ENCODE data around the gene PCSK7. TPM values are rescaled to one million over a fixed set of nuclear protein-coding genes. Genes with fewer than 3 reads are reported as not detected.

The PCSK7 gene
- total and polyA plus RNA-seq, 11 donors, result 16.9 to 43.4 (median 26.2) TPM

DNA sequence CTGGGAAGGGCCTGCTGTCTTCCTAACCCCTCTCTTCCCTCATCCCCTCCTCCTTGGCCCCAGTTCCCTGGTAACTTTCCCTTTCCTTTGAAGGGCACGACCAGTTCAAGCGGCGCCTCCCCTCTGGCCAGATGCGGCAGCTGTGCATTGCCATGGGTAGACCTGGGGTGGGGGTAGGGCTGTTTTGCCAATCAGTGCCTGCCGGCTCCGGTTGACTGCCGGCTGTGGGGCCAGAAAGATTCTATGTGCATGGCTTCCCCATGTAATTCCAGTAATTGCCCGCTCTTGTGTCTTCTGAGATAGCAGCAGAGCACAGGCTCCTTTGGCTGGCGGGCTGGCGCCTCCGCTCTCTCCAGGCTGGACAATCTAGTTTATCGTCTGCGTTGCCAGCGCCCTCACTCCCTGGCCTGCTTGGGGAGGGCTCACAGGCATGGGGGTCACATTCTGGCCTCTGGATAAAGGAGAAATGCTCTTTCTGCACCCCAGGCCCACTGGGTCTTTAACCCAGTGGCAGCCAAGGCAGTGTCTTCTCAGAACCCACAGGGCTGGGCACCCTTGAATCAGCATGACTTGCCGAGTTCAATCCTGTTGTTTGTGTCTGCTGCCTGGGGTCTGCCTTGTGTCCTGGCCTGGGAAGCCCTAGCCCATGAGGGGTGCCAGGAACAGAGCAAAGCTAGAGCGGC lies 43.9 kb downstream of the PCSK7 start:
- no peak for ATAC-seq
- H3K36me3 ChIP-seq, result peaks cover 0 to 96% (median 84%) of the 10 kb centered on the region in 9 donors

GRCh38 chr11:117187428-117187798 lies 44.5 kb downstream of the PCSK7 start:
- Histone ChIP-seq H3K27me3 (no peaks in the 10 kb centered on the region), H3K27ac (peak overlapping the region in 1 of 12 donors; percentile 20), H3K4me3 (no peak overlapping the region), H3K4me1 (peaks cover 0 to 17% (median 0%) of the 10 kb centered on the region in 12 donors), H3K36me3 (peaks cover 0 to 96% (median 84%) of the 10 kb centered on the region in 9 donors), H3K9me3 (no peaks in the 10 kb centered on the region)
- intact Hi-C loops (cut with DNase I), result no loop called here
- TF ChIP-seq POLR2A (IDR thresholded peaks at IDR 0.05), result no peak
- no peak for TF ChIP-seq CTCF (IDR thresholded peaks at IDR 0.05)
- DNase-seq, result peak in 1 of 5 donors; percentile 24
- no peak for ATAC-seq
- WGBS, 4 donors, result 82 to 89% (median 88%) methylated on average over 12 to 13 of the region's 13 CpGs

More for the DNA sequence above, 43.9 kb downstream of the PCSK7 start:
- 89 to 94% (median 91%) methylated on average over 10 to 16 of the region's 16 CpGs for WGBS, 4 donors
- peak in 1 of 5 donors; percentile 23 for DNase-seq
- Histone ChIP-seq H3K4me3 (no peak overlapping the region), H3K9me3 (no peaks in the 10 kb centered on the region), H3K27ac (peak overlapping the region in 1 of 12 donors; percentile 79), H3K4me1 (peaks cover 0 to 17% (median 0%) of the 10 kb centered on the region in 12 donors), H3K27me3 (no peaks in the 10 kb centered on the region)
- no peak for TF ChIP-seq POLR2A (IDR thresholded peaks at IDR 0.05)
- no peak for TF ChIP-seq CTCF (IDR thresholded peaks at IDR 0.05)
- intact Hi-C loops (cut with DNase I), result no loop called here

DNA sequence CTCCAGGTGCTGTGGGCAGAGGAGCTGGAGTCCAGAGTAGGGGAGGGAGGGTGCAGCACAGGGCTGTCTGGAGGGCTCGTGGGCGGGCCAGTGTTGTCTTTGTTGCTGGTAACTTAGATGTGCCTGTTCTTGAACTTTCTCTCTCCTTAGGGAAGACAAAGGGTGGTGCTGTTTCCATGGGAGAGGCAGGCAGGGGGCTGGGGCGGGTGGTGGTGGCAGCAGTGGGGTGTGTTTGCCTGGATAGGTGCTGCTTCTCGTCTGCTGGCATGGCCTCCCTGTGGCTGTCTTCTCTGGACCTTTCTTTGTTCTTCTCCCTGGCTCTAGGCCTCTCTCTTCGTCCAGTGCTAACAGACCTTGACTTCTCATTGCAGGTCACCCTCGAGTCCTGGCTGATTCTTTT lies 44.9 kb downstream of the PCSK7 start:
- Histone ChIP-seq H3K4me1 (peaks cover 0 to 17% (median 0%) of the 10 kb centered on the region in 12 donors), H3K9me3 (no peaks in the 10 kb centered on the region), H3K36me3 (peaks cover 0 to 96% (median 84%) of the 10 kb centered on the region in 9 donors), H3K27me3 (no peaks in the 10 kb centered on the region), H3K4me3 (no peak overlapping the region), H3K27ac (peak overlapping the region in 1 of 12 donors; percentile 20)
- WGBS, 4 donors, result 84 to 86% (median 85%) methylated on average over 6 of the region's 6 CpGs
- peak in 1 of 5 donors; percentile 10 for DNase-seq
- intact Hi-C loops (cut with DNase I), result no loop called here
- ATAC-seq, result no peak
- no peak for TF ChIP-seq CTCF (IDR thresholded peaks at IDR 0.05)
- TF ChIP-seq POLR2A (IDR thresholded peaks at IDR 0.05), result no peak

DNA sequence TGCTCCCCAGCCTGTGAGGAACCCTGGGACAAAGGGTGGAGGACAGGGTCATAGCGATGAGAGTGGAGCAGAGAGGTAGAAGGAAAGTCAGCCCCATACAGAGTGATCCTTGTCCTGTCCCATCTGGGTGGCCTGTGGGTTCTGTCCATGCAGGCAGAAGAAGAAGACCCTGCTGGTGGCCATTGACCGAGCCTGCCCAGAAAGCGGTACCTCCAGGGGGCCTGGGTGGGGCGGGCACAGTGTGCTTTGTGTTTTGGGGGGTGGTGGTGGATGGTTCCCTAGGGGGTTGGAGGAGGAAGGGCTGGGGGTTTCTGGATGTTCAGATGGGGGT lies 45.5 kb downstream of the PCSK7 start:
- Histone ChIP-seq H3K9me3 (no peaks in the 10 kb centered on the region), H3K27me3 (no peaks in the 10 kb centered on the region), H3K36me3 (peaks cover 0 to 96% (median 81%) of the 10 kb centered on the region in 9 donors), H3K27ac (peak overlapping the region in 1 of 12 donors; percentile 82), H3K4me1 (peaks cover 0 to 18% (median 1%) of the 10 kb centered on the region in 12 donors), H3K4me3 (no peak overlapping the region)
- DNase-seq (peak in 1 of 5 donors; percentile 13), ATAC-seq (no peak)
- no peak for TF ChIP-seq CTCF (IDR thresholded peaks at IDR 0.05)
- WGBS, 4 donors, result 92 to 100% (median 97%) methylated on average over 4 of the region's 4 CpGs
- intact Hi-C loops (cut with DNase I), result no loop called here
